ENCODE measurements around the gene AGAP1. TPM values are rescaled to one million over a fixed set of nuclear protein-coding genes. Genes with fewer than 3 reads are reported as not detected.

AGAP1 gene
- total and polyA plus RNA-seq, 10 donors = 1.1 to 26.6 (median 11.3) TPM

- no peak overlapping the region for H3K4me3 ChIP-seq
- intact Hi-C loops (cut with DNase I; ENCODE audit: low total_unique reads) = no loop called here
- no peaks in the 10 kb centered on the region for H3K36me3 ChIP-seq
- no peak for DNase-seq
- no peak overlapping the region for H3K27ac ChIP-seq
- no peaks in the 10 kb centered on the region for H3K9me3 ChIP-seq
- WGBS, 5 donors = 79 to 89% (median 84%) methylated on average over 10 of the region's 10 CpGs
- peaks cover 0 to 12% (median 0%) of the 10 kb centered on the region in 7 donors for H3K27me3 ChIP-seq (replicated peaks in 1 of 7)
- no peak for TF ChIP-seq POLR2A (IDR thresholded peaks at IDR 0.05)
- no peaks in the 10 kb centered on the region for H3K4me1 ChIP-seq
Measured at GRCh38 chr2:236117401-236117800, 623.6 kb downstream of the AGAP1 start.

GRCh38 chr2:236117861-236118269 lies 624.0 kb downstream of the AGAP1 start:
- H3K4me1 ChIP-seq = no peaks in the 10 kb centered on the region
- intact Hi-C loops (cut with DNase I; ENCODE audit: low total_unique reads) = no loop called here
- H3K4me3 ChIP-seq = no peak overlapping the region
- H3K36me3 ChIP-seq = no peaks in the 10 kb centered on the region
- no peak for TF ChIP-seq POLR2A (IDR thresholded peaks at IDR 0.05)
- H3K27ac ChIP-seq = no peak overlapping the region
- H3K27me3 ChIP-seq (replicated peaks in 1 of 7) = peaks cover 0 to 12% (median 0%) of the 10 kb centered on the region in 7 donors
- H3K9me3 ChIP-seq = no peaks in the 10 kb centered on the region
- no peak for DNase-seq
- 61 to 67% (median 64%) methylated on average over 10 of the region's 10 CpGs for WGBS, 5 donors

- 67 to 85% (median 81%) methylated on average over 4 of the region's 4 CpGs for WGBS, 5 donors
- Histone ChIP-seq H3K4me3 (no peak overlapping the region), H3K9me3 (no peaks in the 10 kb centered on the region), H3K36me3 (peaks cover 0 to 5% (median 0%) of the 10 kb centered on the region in 6 donors), H3K27ac (no peak overlapping the region), H3K4me1 (no peaks in the 10 kb centered on the region), H3K27me3 (replicated peaks in 1 of 7) (peaks cover 0 to 12% (median 0%) of the 10 kb centered on the region in 7 donors)
- TF ChIP-seq POLR2AphosphoS5 (IDR thresholded peaks at IDR 0.05) (no peak), POLR2A (IDR thresholded peaks at IDR 0.05) (no peak)
- TF ChIP-seq, protein P1, sequence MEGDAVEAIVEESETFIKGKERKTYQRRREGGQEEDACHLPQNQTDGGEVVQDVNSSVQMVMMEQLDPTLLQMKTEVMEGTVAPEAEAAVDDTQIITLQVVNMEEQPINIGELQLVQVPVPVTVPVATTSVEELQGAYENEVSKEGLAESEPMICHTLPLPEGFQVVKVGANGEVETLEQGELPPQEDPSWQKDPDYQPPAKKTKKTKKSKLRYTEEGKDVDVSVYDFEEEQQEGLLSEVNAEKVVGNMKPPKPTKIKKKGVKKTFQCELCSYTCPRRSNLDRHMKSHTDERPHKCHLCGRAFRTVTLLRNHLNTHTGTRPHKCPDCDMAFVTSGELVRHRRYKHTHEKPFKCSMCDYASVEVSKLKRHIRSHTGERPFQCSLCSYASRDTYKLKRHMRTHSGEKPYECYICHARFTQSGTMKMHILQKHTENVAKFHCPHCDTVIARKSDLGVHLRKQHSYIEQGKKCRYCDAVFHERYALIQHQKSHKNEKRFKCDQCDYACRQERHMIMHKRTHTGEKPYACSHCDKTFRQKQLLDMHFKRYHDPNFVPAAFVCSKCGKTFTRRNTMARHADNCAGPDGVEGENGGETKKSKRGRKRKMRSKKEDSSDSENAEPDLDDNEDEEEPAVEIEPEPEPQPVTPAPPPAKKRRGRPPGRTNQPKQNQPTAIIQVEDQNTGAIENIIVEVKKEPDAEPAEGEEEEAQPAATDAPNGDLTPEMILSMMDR (IDR thresholded peaks at IDR 0.05 in 8 of 11, conservative IDR thresholded peaks at IDR 0.05 in 3 of 11) = no peak
- intact Hi-C loops (cut with DNase I; ENCODE audit: low total_unique reads) = no loop called here
- DNase-seq = no peak
Measured at GRCh38 chr2:236119003-236119402, 625.2 kb downstream of the AGAP1 start.

DNA sequence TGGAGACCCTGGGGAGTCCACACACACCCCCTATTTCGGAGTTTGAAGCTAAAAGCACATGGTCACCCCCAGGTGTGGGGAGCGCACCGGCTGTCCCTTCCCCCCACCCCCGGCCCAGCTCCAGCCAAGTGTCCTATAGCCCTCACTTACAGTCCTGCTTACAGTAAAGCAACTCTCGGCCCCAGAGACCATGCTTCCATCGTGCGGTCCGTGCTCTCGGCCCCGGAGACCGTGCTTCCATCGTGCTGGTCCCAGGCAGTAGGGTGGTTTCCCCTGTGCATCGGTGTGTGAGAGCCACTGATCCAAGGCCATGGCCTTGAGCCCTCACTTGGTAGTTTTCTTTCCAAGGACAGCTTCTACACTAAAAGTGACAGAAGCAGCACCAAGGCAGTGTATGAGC lies 625.6 kb downstream of the AGAP1 start:
- TF ChIP-seq POLR2A (IDR thresholded peaks at IDR 0.05) (no peak), POLR2AphosphoS5 (IDR thresholded peaks at IDR 0.05) (no peak)
- TF ChIP-seq, protein P1 (IDR thresholded peaks at IDR 0.05 in 8 of 11, conservative IDR thresholded peaks at IDR 0.05 in 3 of 11) = no peak
- 70 to 80% (median 73%) methylated on average over 12 to 13 of the region's 13 CpGs for WGBS, 5 donors
- DNase-seq = no peak

GRCh38 chr2:236120141-236120601 lies 626.3 kb downstream of the AGAP1 start:
- H3K4me3 ChIP-seq = no peak overlapping the region
- H3K27ac ChIP-seq = no peak overlapping the region
- H3K4me1 ChIP-seq = no peaks in the 10 kb centered on the region
- H3K27me3 ChIP-seq (replicated peaks in 1 of 7) = peaks cover 0 to 12% (median 0%) of the 10 kb centered on the region in 7 donors
- H3K9me3 ChIP-seq = no peaks in the 10 kb centered on the region
- TF ChIP-seq, protein P1 (IDR thresholded peaks at IDR 0.05 in 8 of 11, conservative IDR thresholded peaks at IDR 0.05 in 3 of 11) = no peak
- TF ChIP-seq POLR2A (IDR thresholded peaks at IDR 0.05) (no peak), POLR2AphosphoS5 (IDR thresholded peaks at IDR 0.05) (no peak)
- no peak for DNase-seq
- H3K36me3 ChIP-seq = peaks cover 0 to 13% (median 0%) of the 10 kb centered on the region in 6 donors
- intact Hi-C loops (cut with DNase I; ENCODE audit: low total_unique reads) = no loop called here
- WGBS, 5 donors = 55 to 83% (median 73%) methylated on average over 22 to 29 of the region's 29 CpGs

More for the DNA sequence above, 625.6 kb downstream of the AGAP1 start:
- no peak overlapping the region for H3K4me3 ChIP-seq
- H3K27me3 ChIP-seq (replicated peaks in 1 of 7) = peaks cover 0 to 12% (median 0%) of the 10 kb centered on the region in 7 donors
- H3K27ac ChIP-seq = no peak overlapping the region
- no peaks in the 10 kb centered on the region for H3K9me3 ChIP-seq
- no peaks in the 10 kb centered on the region for H3K4me1 ChIP-seq
- intact Hi-C loops (cut with DNase I; ENCODE audit: low total_unique reads) = no loop called here
- peaks cover 0 to 10% (median 0%) of the 10 kb centered on the region in 6 donors for H3K36me3 ChIP-seq

Measured in spleen (tissue), 11 donors.